Psoas muscle (tissue), 8 donors: Measurements from ENCODE around the gene PUM1. TPM values are rescaled to one million over a fixed set of nuclear protein-coding genes. Genes with fewer than 3 reads are reported as not detected.

Experiments used
- ATAC-seq, 4 donors: fragments of 200-7000 bp; cut with Tn5 transposase; one replicate each; pipeline ENCODE4 v1.9.1; 2020; ENCODE audit warnings: moderate library complexity in 3 of 4, mild to moderate bottlenecking in 2 of 4
- DNase-seq, 2 donors: peaks; one replicate each; pipeline ENCODE4 v3.0.0-alpha.2; 2020
- H3K27ac ChIP-seq: fragments of 200-600 bp; one replicate; pipeline ENCODE4 v1.8.0; 2022
- H3K27me3 ChIP-seq, 3 donors: fragments of 200-600 bp in 1 of 3; one replicate each; pipeline versions ENCODE4 v1.6.1 to v1.8.0; 2013 to 2022; ENCODE audit warnings: low read length in 2 of 3, mild to moderate bottlenecking in 2 of 3, moderate library complexity in 1 of 3; ENCODE audit not compliant: insufficient read depth in 3 of 3
- H3K36me3 ChIP-seq, 2 donors: fragments of 200-600 bp in 1 of 2; one replicate each; pipeline versions ENCODE4 v1.6.1 to v1.8.0; 2013 to 2022; ENCODE audit warnings: low read depth in 1 of 2, mild to moderate bottlenecking in 1 of 2, moderate library complexity in 1 of 2; ENCODE audit not compliant: insufficient read depth in 1 of 2
- H3K4me1 ChIP-seq: fragments of 200-600 bp; one replicate; pipeline ENCODE4 v1.8.0; 2022
- H3K4me3 ChIP-seq: fragments of 200-600 bp; one replicate; pipeline ENCODE4 v1.8.0; 2022; ENCODE audit warnings: mild to moderate bottlenecking
- H3K9me3 ChIP-seq: fragments of 200-600 bp; one replicate; pipeline ENCODE4 v1.8.0; 2022
- CTCF ChIP-seq: fragments of 200-600 bp; IDR thresholded peaks from one replicate; pipeline ENCODE4 v1.8.0; 2022; ENCODE audit warnings: antibody characterized with exemption
- WGBS, 3 donors: extraction: QIAGEN DNeasy Blood & Tissue Kit; methylation state at CpG; one replicate each; pipeline versions ENCODE4 v1.1.6 to v1.1.7; 2013; 5-methylcytosine and 5-hydroxymethylcytosine counted together
- intact Hi-C, 2 donors: fragments of 100-400 bp; cut with DNase I; formaldehyde crosslinking; loops; one replicate each; pipeline versions ENCODE4 v1.11.0 to v1.14.2; 2022
- polyA plus RNA-seq, 3 donors: library from polyadenylated mRNA; stranded (reverse); fragments of 200-250 nt; gene quantifications; one replicate each; pipeline ENCODE4 v1.2.3, GENCODE V29; 2013
- total RNA-seq, 4 donors: library from RNA; stranded (reverse); fragmentation: NEBNext Ultra II Directional in 2 of 4; extraction: Animal tissue kit (Norgen Biotek cat#: 25700) in 2 of 4; gene quantifications; one replicate each; pipeline versions ENCODE4 v1.2.1 to v1.2.4, GENCODE V29; 2021 to 2023
- donor health status: healthy with polysubstance abuse.
- donor health status: DM: no; HTN: no; CAD: no; lungs with moderate emphysema.
- donor health status: Bipolar disorder and iron deficiency.
- donor health status: healthy.
- donor health status: DM: yes; HTN: yes; CAD: no.
- donor health status: DM: no; HTN: no; CAD: no.
- donor health status: DM: no; HTN: no; CAD: no.
- donor health status: DM: yes; HTN: yes; CAD: no.

The PUM1 gene
- total and polyA plus RNA-seq, 7 donors: 16.8 to 93.4 (median 80.0) TPM

GRCh38 chr1:31032266-31032665, 33.3 kb downstream of the PUM1 start:
- Histone ChIP-seq H3K36me3 (no peaks in the 10 kb centered on the region), H3K27me3 (no peaks in the 10 kb centered on the region), H3K27ac (no peak overlapping the region), H3K4me1 (peaks cover 58% of the 10 kb centered on the region), H3K4me3 (no peak overlapping the region), H3K9me3 (no peaks in the 10 kb centered on the region)
- DNase-seq (no peak), ATAC-seq (no peak)
- intact Hi-C loops: loop anchor here in 1 of 2 donors (10.0 kb wide), 1 partner anchor 47 kb away; no protein-coding TSS in a partner anchor
- no peak for TF ChIP-seq CTCF
- 95 to 97% (median 96%) methylated on average over 1 of the region's 1 CpG for WGBS, 3 donors

GRCh38 chr1:31031330-31032143, 34.0 kb downstream of the PUM1 start:
- Histone ChIP-seq H3K36me3 (no peaks in the 10 kb centered on the region), H3K4me3 (no peak overlapping the region), H3K4me1 (peaks cover 61% of the 10 kb centered on the region), H3K27ac (no peak overlapping the region), H3K9me3 (no peaks in the 10 kb centered on the region), H3K27me3 (no peaks in the 10 kb centered on the region)
- no peak for ATAC-seq
- WGBS, 3 donors: 86% methylated on average over 5 of the region's 5 CpGs
- no peak for DNase-seq
- intact Hi-C loops: loop anchor here in 1 of 2 donors (10.0 kb wide), 1 partner anchor 47 kb away; no protein-coding TSS in a partner anchor
- no peak for TF ChIP-seq CTCF

- intact Hi-C loops: no loop called here
- ATAC-seq (no peak), DNase-seq (no peak)
- Histone ChIP-seq H3K27ac (no peak overlapping the region), H3K36me3 (no peaks in the 10 kb centered on the region), H3K9me3 (no peaks in the 10 kb centered on the region), H3K4me1 (peaks cover 61% of the 10 kb centered on the region), H3K4me3 (no peak overlapping the region), H3K27me3 (no peaks in the 10 kb centered on the region)
- no peak for TF ChIP-seq CTCF
Measured at GRCh38 chr1:31029026-31029425, 36.5 kb downstream of the PUM1 start.

GRCh38 chr1:31027693-31028526, 37.6 kb downstream of the PUM1 start:
- WGBS, 3 donors: 59 to 68% (median 60%) methylated on average over 3 of the region's 3 CpGs
- Histone ChIP-seq H3K36me3 (no peaks in the 10 kb centered on the region), H3K27me3 (no peaks in the 10 kb centered on the region), H3K9me3 (no peaks in the 10 kb centered on the region), H3K27ac (peak overlapping the region; percentile 58), H3K4me1 (peaks cover 58% of the 10 kb centered on the region), H3K4me3 (no peak overlapping the region)
- DNase-seq: no peak
- intact Hi-C loops: no loop called here
- ATAC-seq: peak in 3 of 4 donors; percentile 42 to 78 (median 50)
- TF ChIP-seq CTCF: no peak
